ENCODE results near the gene AKT2. TPM values are rescaled to one million over a fixed set of nuclear protein-coding genes. Genes with fewer than 3 reads are reported as not detected.

Gene AKT2
- polyA plus RNA-seq, 1 donor from 2014 or later = 131 TPM

- no peak overlapping the region for H3K4me3 ChIP-seq (ENCODE audit: low read length)
- H4K20me1 ChIP-seq (ENCODE audit: insufficient read depth) = no peaks in the 10 kb centered on the region
- H3K36me3 ChIP-seq (ENCODE audit: insufficient read depth, low read length) = no peaks in the 10 kb centered on the region
- H3K9me3 ChIP-seq (ENCODE audit: low read length) = no peaks in the 10 kb centered on the region
- peaks cover 13% of the 10 kb centered on the region for H3K27me3 ChIP-seq (ENCODE audit: insufficient read depth, low read depth, low read length)
- no peaks in the 10 kb centered on the region for H3K9me2 ChIP-seq (ENCODE audit: insufficient read depth, low read length)
- H3K9ac ChIP-seq (ENCODE audit: low read length) = no peak overlapping the region
- no peak overlapping the region for H3K4me2 ChIP-seq (ENCODE audit: low read length)
- H3K27ac ChIP-seq (ENCODE audit: low read length) = no peak overlapping the region
- H3K79me2 ChIP-seq (replicated peaks; ENCODE audit: insufficient read depth, low read length) = no peaks in the 10 kb centered on the region
- TF ChIP-seq TAF1 (IDR thresholded peaks at IDR 0.05; ENCODE audit: low read depth) (no peak), MXI1 (conservative IDR thresholded peaks at IDR 0.05; ENCODE audit: poor library complexity, severe bottlenecking) (no peak), CTCF (IDR thresholded peaks at IDR 0.05; ENCODE audit: poor library complexity, severe bottlenecking) (no peak), POLR2AphosphoS5 (IDR thresholded peaks at IDR 0.05) (no peak), EZH2 (IDR thresholded peaks at IDR 0.05; ENCODE audit: borderline replicate concordance, insufficient read depth, low read length, poor library complexity, severe bottlenecking) (no peak), EP300 (conservative IDR thresholded peaks at IDR 0.05; ENCODE audit: poor library complexity, severe bottlenecking) (no peak), REST (IDR thresholded peaks at IDR 0.05; ENCODE audit: borderline replicate concordance) (no peak), SMC3 (conservative IDR thresholded peaks at IDR 0.05; ENCODE audit: poor library complexity) (no peak), RAD21 (conservative IDR thresholded peaks at IDR 0.05) (no peak)
- H2AFZ ChIP-seq (ENCODE audit: low read depth, low read length) = no peak overlapping the region
- no peaks in the 10 kb centered on the region for H3F3A ChIP-seq (ENCODE audit: insufficient read depth, low read length, poor library complexity, severe bottlenecking)
Measured at GRCh38 chr19:40225440-40226305, 59.5 kb downstream of the AKT2 start.

- H3K79me2 ChIP-seq (replicated peaks; ENCODE audit: insufficient read depth, low read length) = no peaks in the 10 kb centered on the region
- no peaks in the 10 kb centered on the region for H3K9me3 ChIP-seq (ENCODE audit: low read length)
- no peaks in the 10 kb centered on the region for H3K36me3 ChIP-seq (ENCODE audit: insufficient read depth, low read length)
- no peak for TF ChIP-seq MXI1 (conservative IDR thresholded peaks at IDR 0.05; ENCODE audit: poor library complexity, severe bottlenecking)
- no peak for TF ChIP-seq EZH2 (IDR thresholded peaks at IDR 0.05; ENCODE audit: borderline replicate concordance, insufficient read depth, low read length, poor library complexity, severe bottlenecking)
- TF ChIP-seq CTCF (IDR thresholded peaks at IDR 0.05; ENCODE audit: poor library complexity, severe bottlenecking) = no peak
- TF ChIP-seq RAD21 (conservative IDR thresholded peaks at IDR 0.05) = no peak
- TF ChIP-seq SMC3 (conservative IDR thresholded peaks at IDR 0.05; ENCODE audit: poor library complexity) = no peak
- no peak for TF ChIP-seq TAF1 (IDR thresholded peaks at IDR 0.05; ENCODE audit: low read depth)
- TF ChIP-seq POLR2AphosphoS5 (IDR thresholded peaks at IDR 0.05) = no peak
- no peak for TF ChIP-seq EP300 (conservative IDR thresholded peaks at IDR 0.05; ENCODE audit: poor library complexity, severe bottlenecking)
- TF ChIP-seq REST (IDR thresholded peaks at IDR 0.05; ENCODE audit: borderline replicate concordance) = no peak
- no peak overlapping the region for H3K4me3 ChIP-seq (ENCODE audit: low read length)
- H3K9ac ChIP-seq (ENCODE audit: low read length) = no peak overlapping the region
- peaks cover 18% of the 10 kb centered on the region for H3K27me3 ChIP-seq (ENCODE audit: insufficient read depth, low read depth, low read length)
- H3K4me2 ChIP-seq (ENCODE audit: low read length) = no peak overlapping the region
- H3K27ac ChIP-seq (ENCODE audit: low read length) = no peak overlapping the region
- no peaks in the 10 kb centered on the region for H3K9me2 ChIP-seq (ENCODE audit: insufficient read depth, low read length)
- H3F3A ChIP-seq (ENCODE audit: insufficient read depth, low read length, poor library complexity, severe bottlenecking) = no peaks in the 10 kb centered on the region
- H2AFZ ChIP-seq (ENCODE audit: low read depth, low read length) = no peak overlapping the region
- no peaks in the 10 kb centered on the region for H4K20me1 ChIP-seq (ENCODE audit: insufficient read depth)
Measured at GRCh38 chr19:40224342-40225150, 60.6 kb downstream of the AKT2 start.

Data from neural cell (in vitro differentiated cells).